GM18507 (cell line): ENCODE measurements around the gene GSTA2.
"Not testable (repeated sequence)": the region's sequence is repeated elsewhere in the genome, so short reads cannot be mapped to it uniquely, and the experiment has no call there.

ENCODE experiments used
- DNase-seq: peaks from one replicate; pipeline ENCODE4 v3.0.0; 2011; ENCODE audit warnings: low read depth; ENCODE audit not compliant: insufficient read length; ENCODE audit errors: extremely low spot score
- FAIRE-seq: peaks from 2 replicates; lab custom pipeline; 2011; peaks lifted over from hg19 to GRCh38; lab: Jason Lieb, UNC

The GSTA2 gene

DNA sequence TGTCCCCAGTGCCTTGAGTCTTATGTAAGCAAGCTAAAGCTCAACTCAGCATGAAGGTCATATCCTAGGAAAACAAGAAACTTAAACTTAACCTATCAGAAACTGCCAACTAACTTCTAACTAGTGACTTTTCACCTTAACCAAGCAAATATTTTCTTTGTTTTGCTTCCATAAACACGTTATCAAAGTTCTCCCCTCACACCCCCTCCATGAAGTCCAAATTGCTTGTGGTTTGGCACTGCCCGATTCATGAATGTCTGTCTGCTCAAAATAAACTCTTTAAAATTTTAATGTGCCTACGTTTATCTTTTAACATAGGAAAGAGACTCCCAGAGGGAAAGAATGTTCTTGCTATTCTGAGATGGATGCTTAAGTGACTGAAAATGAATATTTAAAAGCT is 34.9 kb downstream of the GSTA2 start:
- no peak for FAIRE-seq
- no peak for DNase-seq

DNA sequence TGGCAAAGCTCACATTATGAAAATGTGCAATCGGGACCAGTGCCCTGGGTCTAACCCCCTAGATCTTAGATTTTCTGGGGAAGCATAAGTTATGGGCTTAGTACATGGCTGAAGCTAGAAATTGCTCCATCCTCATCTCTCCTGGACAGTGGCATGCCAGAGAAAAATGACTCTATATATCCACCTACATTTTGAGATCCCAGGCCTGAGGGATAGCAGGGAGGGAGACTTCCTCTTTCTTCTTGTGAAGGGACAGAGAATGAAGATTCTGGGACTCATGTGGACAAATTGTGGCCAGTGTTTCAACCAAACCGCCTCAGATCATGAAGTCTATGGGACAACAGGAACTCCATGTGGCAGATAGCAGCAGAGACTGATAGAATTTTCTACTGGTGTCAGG is 35.4 kb downstream of the GSTA2 start:
- DNase-seq (no peak), FAIRE-seq (no peak)

DNA sequence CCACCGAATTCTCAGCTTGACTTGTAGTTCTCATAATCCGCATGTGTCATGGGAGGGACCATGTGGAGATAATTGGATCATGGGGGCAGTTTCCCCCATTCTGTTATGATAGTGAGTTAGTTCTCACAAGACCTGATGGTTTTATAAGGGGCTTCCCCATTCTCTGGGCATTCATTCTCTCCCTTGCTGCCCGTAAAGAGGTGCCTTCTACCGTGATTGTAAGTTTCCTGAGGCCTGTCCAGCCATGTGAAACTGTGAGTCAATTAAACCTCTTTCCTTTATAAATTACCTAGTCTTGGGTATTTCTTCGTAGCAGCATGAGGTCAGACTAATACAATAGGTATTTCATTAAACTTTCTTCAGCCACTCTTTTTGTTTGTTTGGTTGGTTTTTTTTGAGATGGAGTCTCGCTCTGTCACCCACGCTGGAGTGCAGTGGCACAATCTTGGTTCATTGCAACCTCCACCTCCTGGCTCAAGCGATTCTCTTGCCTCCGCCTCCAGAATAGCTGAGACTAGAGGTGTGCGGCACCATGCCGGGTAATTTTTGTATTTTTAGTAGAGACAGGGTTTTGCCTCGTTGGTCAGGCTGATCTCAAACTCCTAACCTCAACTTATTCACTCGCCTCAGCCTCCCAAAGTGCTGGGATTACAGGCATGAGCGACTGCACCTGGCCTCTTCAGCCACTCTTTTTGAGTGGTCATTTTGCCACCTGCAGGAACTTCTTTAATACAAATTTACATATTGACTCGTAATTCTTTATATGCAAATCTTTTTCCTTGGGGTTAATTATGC is 36.3 kb downstream of the GSTA2 start:
- FAIRE-seq (no peak), DNase-seq (no peak)

DNA sequence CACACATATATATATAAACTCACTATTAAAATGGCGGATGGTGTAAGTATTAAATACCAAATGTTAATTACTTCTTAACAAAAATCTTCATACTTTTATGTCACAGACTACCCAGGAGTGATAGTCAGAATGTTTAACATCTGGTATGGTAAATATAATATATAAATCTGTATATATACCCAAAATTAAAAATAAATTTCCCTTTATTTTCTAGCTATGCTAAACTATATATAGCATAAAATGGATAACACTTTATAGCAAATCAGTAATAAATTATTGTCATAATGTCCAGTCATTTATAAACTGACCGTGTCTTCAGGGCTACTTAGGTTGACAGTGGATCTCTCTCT is 37.1 kb downstream of the GSTA2 start:
- DNase-seq (no peak), FAIRE-seq (no peak)

DNA sequence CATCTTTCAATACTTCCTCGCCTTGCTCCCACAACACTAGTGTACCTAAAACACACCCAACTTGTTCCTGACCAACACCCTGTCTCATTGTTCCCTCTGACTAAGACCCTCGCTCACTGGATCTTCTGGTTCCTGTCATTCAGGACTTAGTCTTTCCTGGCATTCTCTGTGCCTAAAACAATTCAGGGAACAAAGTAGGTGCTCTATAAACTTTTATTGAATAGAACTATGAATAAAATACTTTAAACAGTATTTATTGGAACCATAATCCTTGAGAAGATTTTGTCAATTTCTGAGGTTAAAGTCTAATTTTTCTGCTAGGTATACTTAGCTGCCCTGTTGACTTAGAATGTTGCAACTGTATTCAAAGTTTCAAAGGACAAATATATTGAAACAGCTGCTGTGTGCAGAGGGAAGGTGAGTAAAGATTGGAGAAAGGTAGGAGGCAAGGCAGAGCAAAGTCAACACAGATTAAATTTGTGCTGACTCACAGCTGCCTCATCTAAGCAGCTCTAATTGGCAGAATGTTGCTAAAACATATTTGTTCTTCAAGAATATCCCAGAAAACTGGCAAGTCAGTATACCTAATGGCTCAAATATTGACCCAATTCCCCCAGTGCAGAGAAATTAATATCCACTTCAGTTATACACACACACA is 37.6 kb downstream of the GSTA2 start:
- no peak for DNase-seq
- no peak for FAIRE-seq

DNA sequence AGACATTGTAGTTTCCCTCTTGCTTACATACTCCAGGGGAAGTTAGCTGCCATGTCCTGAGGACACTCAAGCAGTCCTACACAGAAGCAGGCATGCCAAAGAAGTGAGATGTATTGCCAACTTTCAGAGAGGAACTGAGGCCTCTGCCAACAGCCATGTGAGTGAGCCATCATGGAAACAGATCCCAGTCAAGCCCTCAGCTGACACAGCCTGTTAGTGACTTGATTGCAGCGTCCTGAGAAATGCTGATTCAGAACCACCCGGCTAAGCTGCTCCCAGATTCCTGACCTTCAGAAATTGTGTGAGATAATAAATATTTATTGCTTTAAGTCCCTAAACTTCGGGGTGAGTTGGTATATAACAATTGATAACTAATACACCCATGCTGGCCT is 38.1 kb downstream of the GSTA2 start:
- no peak for FAIRE-seq

DNA sequence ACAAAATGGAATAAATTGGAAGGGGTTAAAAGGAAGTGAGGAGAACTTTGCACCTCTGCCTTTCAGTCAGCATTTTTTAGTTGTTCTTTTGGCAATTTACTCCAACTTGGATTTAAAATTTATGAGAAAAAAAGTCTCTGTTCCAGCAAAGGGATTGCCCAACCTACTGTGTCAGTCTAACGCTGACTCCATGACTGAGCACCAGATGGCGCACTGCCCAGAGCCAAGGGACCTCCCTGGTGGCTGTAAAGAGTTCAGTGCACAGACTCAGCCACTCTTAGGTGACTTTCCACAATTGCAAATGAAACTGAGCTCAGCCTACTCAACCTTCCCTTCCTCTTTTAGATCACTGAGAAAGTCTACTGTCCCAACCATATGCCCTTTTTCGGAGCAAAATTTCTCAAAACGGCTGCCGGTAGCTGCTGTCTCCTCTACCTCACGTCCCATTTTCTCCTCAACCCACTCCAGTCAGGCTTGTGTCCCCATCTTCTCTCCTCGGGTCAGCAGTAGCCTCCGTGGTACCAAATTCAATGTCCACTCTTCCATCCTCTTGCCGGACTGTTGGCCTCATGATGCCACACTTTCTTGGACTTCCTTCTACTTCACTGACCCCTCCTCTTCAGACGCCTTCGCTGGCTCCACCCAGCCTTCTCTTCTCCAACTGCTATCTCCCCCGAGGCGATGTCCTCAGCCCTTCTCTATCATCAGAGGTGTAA is 38.7 kb downstream of the GSTA2 start:
- peak; percentile 85 for FAIRE-seq
- DNase-seq, result peak; percentile 49

More for the DNA sequence above, 38.1 kb downstream of the GSTA2 start:
- DNase-seq, result no peak

DNA sequence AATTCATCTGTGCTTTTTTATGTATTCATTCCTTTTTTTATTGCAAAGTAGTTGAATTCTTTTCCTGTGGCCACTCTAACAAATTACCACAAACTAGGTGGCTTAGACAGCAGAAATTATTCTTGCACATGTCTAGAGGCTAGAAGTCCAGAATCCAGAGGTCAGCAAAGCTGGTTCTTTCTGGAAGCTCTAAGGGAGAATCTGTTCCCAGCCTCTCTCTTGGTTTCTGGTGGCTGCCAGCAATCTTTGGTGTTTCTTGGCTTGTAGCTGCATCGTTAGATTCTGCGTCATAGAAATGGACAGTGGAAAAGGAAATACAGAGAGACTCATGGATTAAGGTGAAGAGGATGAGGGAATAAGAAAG is 39.3 kb downstream of the GSTA2 start:
- FAIRE-seq, result no peak
- DNase-seq, result no peak

DNA sequence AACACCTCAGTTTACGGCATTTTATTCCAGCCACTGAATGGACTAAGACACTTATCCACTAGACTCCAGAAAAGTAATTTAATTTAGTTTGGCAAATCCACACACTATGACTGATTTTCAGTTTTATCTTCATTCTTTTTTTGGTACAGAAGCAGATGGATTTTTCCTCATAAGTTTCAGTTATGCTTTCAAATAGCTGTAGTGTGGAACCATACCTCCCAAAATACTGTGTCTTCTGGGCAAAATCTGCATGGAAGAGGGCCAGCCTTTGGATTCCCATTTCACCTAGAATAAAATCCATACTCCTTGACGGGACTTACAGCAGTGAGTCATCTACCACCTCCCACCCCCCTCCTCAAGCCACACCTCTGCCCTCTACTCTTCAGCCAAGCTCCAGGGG is 43.0 kb downstream of the GSTA2 start:
- FAIRE-seq (no peak), DNase-seq (no peak)

DNA sequence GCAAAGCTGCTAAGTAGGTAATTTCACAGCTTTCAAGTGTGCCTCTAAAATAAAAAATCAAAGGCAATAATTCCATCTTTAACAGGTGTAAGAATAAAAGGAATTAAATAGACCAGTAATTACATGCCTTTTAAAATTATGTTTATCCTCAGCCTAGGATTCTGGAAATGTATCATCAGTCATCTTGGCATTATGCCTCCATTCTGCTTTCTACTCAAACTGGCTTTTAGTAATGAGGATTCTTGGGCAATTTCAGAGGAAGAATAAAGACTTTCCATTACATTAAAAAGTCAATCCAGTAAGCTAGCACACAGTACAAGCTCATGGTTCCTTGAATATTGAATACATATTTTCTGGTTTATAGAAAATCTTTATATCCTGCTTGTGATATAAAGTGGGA is 44.7 kb downstream of the GSTA2 start:
- FAIRE-seq, result no peak
- DNase-seq, result no peak

DNA sequence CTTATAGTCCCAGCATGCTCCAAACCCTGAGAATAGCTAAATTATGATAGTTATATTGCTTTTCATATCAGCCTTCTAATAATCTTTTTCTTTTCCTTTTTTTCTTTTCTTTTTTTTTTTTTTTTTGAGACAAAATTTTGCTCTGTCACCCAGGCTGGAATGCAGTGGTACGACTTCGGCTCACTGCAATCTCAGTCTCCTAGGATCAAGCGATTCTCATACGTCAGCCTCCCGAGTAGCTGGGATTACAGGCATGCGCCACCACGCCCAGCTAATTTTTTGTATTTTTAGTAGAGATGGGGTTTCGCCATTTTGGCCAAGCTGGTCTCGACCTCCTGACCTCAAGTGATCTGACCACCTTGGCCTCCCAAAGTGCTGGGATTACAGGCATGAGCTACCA is 48.5 kb downstream of the GSTA2 start:
- FAIRE-seq, DNase-seq: not testable (repeated sequence)

DNA sequence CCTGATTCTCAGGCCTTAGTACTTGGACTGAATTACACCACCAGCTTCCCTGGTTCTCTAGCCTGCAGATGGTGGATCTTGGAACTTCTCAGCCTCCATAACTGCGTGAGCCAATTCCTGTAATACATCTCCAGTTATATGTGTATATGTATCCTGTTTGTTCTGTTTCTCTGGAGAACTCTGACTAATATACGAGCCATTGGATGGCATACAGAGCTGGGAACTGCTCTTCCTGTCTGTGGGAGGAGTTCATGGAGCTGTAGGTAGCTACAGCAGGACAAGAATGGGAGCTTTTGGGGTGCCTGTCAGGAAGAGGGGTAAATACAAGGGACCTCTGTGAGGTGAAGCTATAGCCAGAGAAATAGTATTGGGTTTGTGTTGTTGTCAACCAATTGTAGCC is 51.1 kb downstream of the GSTA2 start:
- FAIRE-seq, result no peak
- DNase-seq, result no peak

DNA sequence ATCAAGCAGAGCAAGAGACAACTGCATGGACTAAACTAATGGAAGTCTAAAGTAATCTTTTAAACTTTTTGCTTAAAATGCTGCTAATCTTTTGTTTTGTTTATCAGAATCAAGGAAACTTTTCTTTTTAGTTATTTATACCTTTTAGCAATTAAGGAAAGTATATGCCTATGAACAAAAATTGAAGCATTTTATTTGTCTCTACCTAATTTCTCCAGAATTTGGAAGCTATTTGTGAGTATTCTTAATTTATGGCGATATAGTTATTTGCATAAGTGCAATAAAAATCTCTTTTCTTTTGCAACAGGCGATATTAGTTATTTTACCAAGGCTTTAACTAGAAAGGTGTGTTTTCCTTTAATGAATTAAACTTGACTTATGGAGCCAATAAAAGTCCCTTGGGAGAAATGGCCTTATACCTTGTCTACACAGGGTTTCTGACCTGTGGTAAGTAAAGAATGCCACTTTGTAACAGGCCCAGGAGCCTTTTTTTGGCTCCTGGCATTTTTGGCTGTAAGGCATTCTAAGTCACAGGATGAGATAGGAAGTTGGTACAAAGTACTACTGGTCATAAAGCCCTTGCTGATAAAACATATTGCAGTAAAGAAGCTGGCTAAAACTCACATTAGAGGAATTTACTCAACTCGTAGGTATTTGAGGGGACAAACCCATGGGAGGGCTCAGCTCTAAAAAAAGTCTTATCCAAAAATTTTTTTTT is 55.2 kb downstream of the GSTA2 start:
- FAIRE-seq, result no peak
- no peak for DNase-seq

DNA sequence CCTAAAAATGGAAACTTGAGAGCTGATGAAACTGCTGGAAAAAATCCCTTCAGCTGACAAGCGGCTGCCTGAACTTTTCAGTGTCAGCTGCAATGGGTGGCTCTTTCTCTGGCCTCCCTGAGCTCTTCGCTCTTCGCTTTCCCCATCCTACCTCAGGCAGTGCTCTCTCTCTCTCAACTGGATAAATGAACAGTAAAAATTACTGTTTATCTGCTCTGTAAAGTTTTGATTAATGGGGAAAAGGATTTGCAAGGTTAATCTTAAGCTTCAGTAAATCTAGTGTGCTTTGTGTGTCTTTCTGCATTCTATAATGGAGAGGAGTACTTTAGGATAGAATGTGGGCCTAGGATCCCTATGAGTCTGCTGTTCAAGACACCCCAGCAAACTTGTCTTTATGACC is 57.3 kb downstream of the GSTA2 start:
- no peak for FAIRE-seq
- no peak for DNase-seq

DNA sequence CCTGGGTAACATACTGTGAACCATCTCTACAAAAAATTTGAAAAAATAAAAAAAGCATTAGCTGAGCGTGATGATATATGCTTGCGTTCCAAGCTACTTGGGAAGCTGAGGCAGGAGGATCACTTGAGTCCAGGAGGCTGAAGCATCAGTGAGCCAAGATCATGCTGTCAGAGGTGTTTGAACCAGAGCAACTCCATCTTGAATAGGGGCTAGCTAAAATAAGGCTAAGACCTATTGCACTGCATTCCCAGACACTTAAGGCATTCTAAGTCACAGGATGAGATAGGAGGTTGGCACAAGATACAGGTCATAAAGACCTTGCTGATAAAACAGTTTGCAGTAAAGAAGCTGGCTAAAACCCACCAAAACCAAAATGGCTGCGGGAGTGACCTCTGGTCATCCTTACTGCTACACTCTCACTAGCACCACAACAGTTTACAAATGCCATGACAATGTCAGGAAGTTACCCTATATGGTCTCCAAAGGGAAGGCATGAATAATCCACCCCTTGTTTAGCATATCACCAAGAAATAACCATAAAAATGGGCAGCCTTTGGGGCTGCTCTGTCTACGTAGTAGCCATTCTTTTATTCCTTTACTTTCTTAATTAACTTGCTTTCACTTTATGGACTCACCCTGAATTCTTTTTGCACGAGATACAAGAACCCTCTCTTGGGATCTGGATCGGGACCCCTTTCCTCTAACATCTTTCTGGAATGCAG is 58.3 kb downstream of the GSTA2 start:
- not testable (repeated sequence) for FAIRE-seq, DNase-seq

DNA sequence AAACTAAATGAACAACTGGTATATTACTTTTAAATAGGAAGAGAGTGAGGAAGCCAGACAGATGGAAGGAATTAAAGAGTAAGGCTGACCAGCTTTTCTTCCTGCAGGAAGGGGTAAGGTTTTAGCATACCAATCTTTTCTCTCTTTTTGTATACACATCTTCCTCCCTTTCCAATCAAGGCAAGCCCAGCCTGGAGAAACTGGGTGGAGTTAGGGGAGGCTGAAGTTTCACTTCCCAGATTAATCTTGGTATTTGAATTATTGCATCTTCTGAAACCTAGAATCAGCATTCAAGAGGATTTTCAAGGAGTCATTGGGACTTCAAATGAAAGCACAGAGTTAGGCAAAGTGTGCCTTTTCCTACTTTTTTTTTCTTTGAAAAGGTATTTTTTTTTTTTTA is 59.2 kb downstream of the GSTA2 start:
- FAIRE-seq (no peak), DNase-seq (no peak)
